K562 (cell line): ENCODE measurements around the gene PGBD1. TPM values are rescaled to one million over a fixed set of nuclear protein-coding genes. Genes with fewer than 3 reads are reported as not detected.

Experiments
- BACH1 ChIP-seq: fragments of 200-800 bp; sonication (Bioruptor generic); IDR thresholded peaks from 2 replicates; pipeline ENCODE4 v1.6.1; 2016; ENCODE audit warnings: missing genetic modification characterization, missing compliant biosample characterization
- CCNT2 ChIP-seq: IDR thresholded peaks from 2 replicates; pipeline ENCODE4 v1.6.1; 2011; ENCODE audit warnings: borderline replicate concordance, low read depth, mild to moderate bottlenecking, moderate library complexity, mixed read lengths, low read length; ENCODE audit not compliant: insufficient read length; ENCODE audit errors: extremely low read depth
- DNMT1 ChIP-seq: fragments of 450-650 bp; IDR thresholded peaks from 2 replicates; pipeline ENCODE4 v1.6.1; 2016; ENCODE audit warnings: antibody characterized with exemption, mild to moderate bottlenecking
- E2F3 ChIP-seq: fragments of 250-450 bp; sonication (Bioruptor Pico); IDR thresholded peaks from 2 replicates; pipeline ENCODE4 v1.4.0; 2020; ENCODE audit warnings: mild to moderate bottlenecking
- EP400 ChIP-seq: fragments of 450-650 bp; IDR thresholded peaks from 2 replicates; pipeline ENCODE4 v1.6.1; 2017; ENCODE audit warnings: antibody characterized with exemption, mild to moderate bottlenecking, moderate library complexity
- FOXA3 ChIP-seq, 2 experiments: fragments of 450-650 bp in 1 of 2; sonication (generic) in 1 of 2; formaldehyde crosslinking; IDR thresholded peaks in 1 of 2; conservative IDR thresholded peaks in 1 of 2; 2 replicates each; pipeline versions ENCODE4 v1.4.0 to v1.8.0; 2020 to 2022; ENCODE audit warnings: mild to moderate bottlenecking in 2 of 2, missing genetic modification reagents in 1 of 2
- FOXJ3 ChIP-seq: sonication (generic); formaldehyde crosslinking; IDR thresholded peaks from 2 replicates; pipeline ENCODE4 v1.4.0; 2020; ENCODE audit warnings: mild to moderate bottlenecking, missing genetic modification reagents
- HDAC1 ChIP-seq, 2 experiments: fragments of 450-650 bp; IDR thresholded peaks; 2 replicates each; pipeline ENCODE4 v1.6.1; 2016 to 2017; ENCODE audit warnings: inconsistent platforms in 1 of 2, mild to moderate bottlenecking in 1 of 2, moderate library complexity in 1 of 2
- MAZ ChIP-seq, 2 experiments: fragments of 450-650 bp in 1 of 2; sonication (generic) in 1 of 2; formaldehyde crosslinking; IDR thresholded peaks in 1 of 2; conservative IDR thresholded peaks in 1 of 2; 2 replicates each; pipeline versions ENCODE4 v1.4.0 to v1.5.0; 2020; ENCODE audit warnings: mild to moderate bottlenecking in 1 of 2, missing genetic modification reagents in 1 of 2
- NCOA4 ChIP-seq: fragments of 450-650 bp; IDR thresholded peaks from 2 replicates; pipeline ENCODE4 v1.6.1; 2018; ENCODE audit warnings: mild to moderate bottlenecking; ENCODE audit not compliant: partially characterized antibody
- PHTF2 ChIP-seq: fragments of 250-450 bp; sonication (Bioruptor Pico); IDR thresholded peaks from 2 replicates; pipeline ENCODE4 v1.5.0; 2021; ENCODE audit warnings: mild to moderate bottlenecking
- SP2 ChIP-seq: IDR thresholded peaks from 2 replicates; pipeline ENCODE4 v1.6.1; 2011; ENCODE audit warnings: mild to moderate bottlenecking, low read depth, low read length, moderate library complexity; ENCODE audit not compliant: poor library complexity, severe bottlenecking; ENCODE audit errors: extremely low read depth
- THRA ChIP-seq: fragments of 450-650 bp; IDR thresholded peaks from 2 replicates; pipeline ENCODE4 v1.6.1; 2017; ENCODE audit warnings: mild to moderate bottlenecking, moderate library complexity
- ZFPM2 ChIP-seq: fragments of 250-450 bp; sonication (Bioruptor Pico); IDR thresholded peaks from 2 replicates; pipeline ENCODE4 v1.5.1; 2022; ENCODE audit warnings: mild to moderate bottlenecking
- ZKSCAN1 ChIP-seq: fragments of 150-350 bp; IDR thresholded peaks from 2 replicates; pipeline ENCODE4 v1.6.1; 2016; ENCODE audit warnings: low read depth, low read length
- ZNF408 ChIP-seq: fragments of 250-450 bp; sonication (Bioruptor Pico); IDR thresholded peaks from 2 replicates; pipeline ENCODE4 v1.4.0; 2020; ENCODE audit warnings: low read depth, mild to moderate bottlenecking, moderate library complexity
- ZNF431 ChIP-seq: sonication (generic); formaldehyde crosslinking; IDR thresholded peaks from 2 replicates; pipeline ENCODE4 v1.8.0; 2022; ENCODE audit warnings: mild to moderate bottlenecking, missing genetic modification reagents
- ZNF584 ChIP-seq: fragments of 200-800 bp; sonication (Bioruptor generic); IDR thresholded peaks from 2 replicates; pipeline ENCODE4 v1.6.1; 2016; ENCODE audit warnings: low read depth, mild to moderate bottlenecking, missing genetic modification characterization, missing compliant biosample characterization
- ZNF778 ChIP-seq: fragments of 450-650 bp; formaldehyde crosslinking; IDR thresholded peaks from 2 replicates; pipeline ENCODE4 v1.4.0; 2020; ENCODE audit warnings: mild to moderate bottlenecking, moderate library complexity
- ZSCAN32 ChIP-seq: fragments of 450-650 bp; formaldehyde crosslinking; IDR thresholded peaks from 2 replicates; pipeline ENCODE4 v1.4.0; 2020; ENCODE audit warnings: mild to moderate bottlenecking, moderate library complexity
- polyA plus RNA-seq, 8 experiments: library from polyadenylated mRNA; depleted of rRNA in 4 of 8; stranded (reverse) in 5 of 8; unstranded in 3 of 8; fragments of >200 nt; fragmentation: Nextera tagmentation in 2 of 8; fragmentation: Illumina TruSeq in 1 of 8; extraction: Ambion mirVana in 2 of 8; extraction: Trizol in 1 of 8; gene quantifications; 2 replicates each; pipeline versions ENCODE4 v1.2.1 to v1.2.3, GENCODE V29; 2011 to 2014; ENCODE audit warnings: inconsistent platforms in 1 of 8, missing spikeins in 1 of 8
- total RNA-seq, 7 experiments: library from RNA; depleted of rRNA in 6 of 7; stranded (reverse); fragments of >200 nt in 6 of 7; fragmentation: Illumina TruSeq in 2 of 7; extraction: Trizol in 2 of 7; gene quantifications; 2 replicates each; pipeline versions ENCODE4 v1.2.1 to v1.2.3, GENCODE V29; 2011 to 2021; ENCODE audit warnings: low replicate concordance in 1 of 7
- TF ChIP-seq, protein P1 (sequence below): sonication (generic); formaldehyde crosslinking; IDR thresholded peaks from 2 replicates; pipeline ENCODE4 v1.8.0; 2023; ENCODE audit warnings: missing genetic modification reagents, mild to moderate bottlenecking, borderline replicate concordance

The PGBD1 gene
- total and polyA plus RNA-seq, 9 of the 15 experiments (the other 6 are each of a cell fraction or from before 2014, with no cell fraction given) = 3.3 to 9.0 (median 7.3) TPM

GRCh38 chr6:28336284-28337120 lies 55.1 kb downstream of the PGBD1 start (continued):
- TF ChIP-seq ZNF584 = peak; percentile 97
- peak in 1 of 2 experiments; percentile 27; a peak in 1 of 4 replicates for TF ChIP-seq HDAC1 (IDR thresholded peaks at IDR 0.05)
- TF ChIP-seq ZNF408 = no peak
- TF ChIP-seq CCNT2 = peak; percentile 8
- TF ChIP-seq, protein P1, sequence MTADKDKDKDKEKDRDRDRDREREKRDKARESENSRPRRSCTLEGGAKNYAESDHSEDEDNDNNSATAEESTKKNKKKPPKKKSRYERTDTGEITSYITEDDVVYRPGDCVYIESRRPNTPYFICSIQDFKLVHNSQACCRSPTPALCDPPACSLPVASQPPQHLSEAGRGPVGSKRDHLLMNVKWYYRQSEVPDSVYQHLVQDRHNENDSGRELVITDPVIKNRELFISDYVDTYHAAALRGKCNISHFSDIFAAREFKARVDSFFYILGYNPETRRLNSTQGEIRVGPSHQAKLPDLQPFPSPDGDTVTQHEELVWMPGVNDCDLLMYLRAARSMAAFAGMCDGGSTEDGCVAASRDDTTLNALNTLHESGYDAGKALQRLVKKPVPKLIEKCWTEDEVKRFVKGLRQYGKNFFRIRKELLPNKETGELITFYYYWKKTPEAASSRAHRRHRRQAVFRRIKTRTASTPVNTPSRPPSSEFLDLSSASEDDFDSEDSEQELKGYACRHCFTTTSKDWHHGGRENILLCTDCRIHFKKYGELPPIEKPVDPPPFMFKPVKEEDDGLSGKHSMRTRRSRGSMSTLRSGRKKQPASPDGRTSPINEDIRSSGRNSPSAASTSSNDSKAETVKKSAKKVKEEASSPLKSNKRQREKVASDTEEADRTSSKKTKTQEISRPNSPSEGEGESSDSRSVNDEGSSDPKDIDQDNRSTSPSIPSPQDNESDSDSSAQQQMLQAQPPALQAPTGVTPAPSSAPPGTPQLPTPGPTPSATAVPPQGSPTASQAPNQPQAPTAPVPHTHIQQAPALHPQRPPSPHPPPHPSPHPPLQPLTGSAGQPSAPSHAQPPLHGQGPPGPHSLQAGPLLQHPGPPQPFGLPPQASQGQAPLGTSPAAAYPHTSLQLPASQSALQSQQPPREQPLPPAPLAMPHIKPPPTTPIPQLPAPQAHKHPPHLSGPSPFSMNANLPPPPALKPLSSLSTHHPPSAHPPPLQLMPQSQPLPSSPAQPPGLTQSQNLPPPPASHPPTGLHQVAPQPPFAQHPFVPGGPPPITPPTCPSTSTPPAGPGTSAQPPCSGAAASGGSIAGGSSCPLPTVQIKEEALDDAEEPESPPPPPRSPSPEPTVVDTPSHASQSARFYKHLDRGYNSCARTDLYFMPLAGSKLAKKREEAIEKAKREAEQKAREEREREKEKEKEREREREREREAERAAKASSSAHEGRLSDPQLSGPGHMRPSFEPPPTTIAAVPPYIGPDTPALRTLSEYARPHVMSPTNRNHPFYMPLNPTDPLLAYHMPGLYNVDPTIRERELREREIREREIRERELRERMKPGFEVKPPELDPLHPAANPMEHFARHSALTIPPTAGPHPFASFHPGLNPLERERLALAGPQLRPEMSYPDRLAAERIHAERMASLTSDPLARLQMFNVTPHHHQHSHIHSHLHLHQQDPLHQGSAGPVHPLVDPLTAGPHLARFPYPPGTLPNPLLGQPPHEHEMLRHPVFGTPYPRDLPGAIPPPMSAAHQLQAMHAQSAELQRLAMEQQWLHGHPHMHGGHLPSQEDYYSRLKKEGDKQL (CRISPR knock-in tag) = no peak
- TF ChIP-seq ZKSCAN1 = 0 out of 2 replicates have a peak, but pooled peaks have one; percentile 10
- no peak for TF ChIP-seq ZNF778 (CRISPR knock-in tag)
- TF ChIP-seq NCOA4 = peak; percentile 25
- no peak; the same call in 1 of the 2 replicates for TF ChIP-seq THRA
- peak; percentile 57 to 85 for TF ChIP-seq MAZ (CRISPR knock-in tag; conservative IDR thresholded peaks at IDR 0.05 in 1 of 2, IDR thresholded peaks at IDR 0.05 in 1 of 2)
- 0 out of 2 replicates have a peak, but pooled peaks have one; percentile 22 for TF ChIP-seq DNMT1
- TF ChIP-seq FOXJ3 (CRISPR knock-in tag) = no peak
- TF ChIP-seq SP2 = no peak
- TF ChIP-seq E2F3 (CRISPR knock-in tag) = peak; percentile 93
- peak; percentile 81 for TF ChIP-seq ZSCAN32
- TF ChIP-seq ZNF431 (CRISPR knock-in tag) = no peak
- TF ChIP-seq ZFPM2 (CRISPR knock-in tag) = no peak; the same call in 1 of the 2 replicates
- TF ChIP-seq FOXA3 (CRISPR knock-in tag; conservative IDR thresholded peaks at IDR 0.05 in 1 of 2, IDR thresholded peaks at IDR 0.05 in 1 of 2) = peak; percentile 4 to 53; a peak in 3 of 4 replicates
- TF ChIP-seq PHTF2 (CRISPR knock-in tag) = peak; percentile 78; the same call in 1 of the 2 replicates
- TF ChIP-seq BACH1 (tag) = peak; percentile 96
- no peak; the same call in 1 of the 2 replicates for TF ChIP-seq EP400
